Breast epithelium (tissue), 4 donors: ENCODE measurements around the gene FEM1C. TPM values are rescaled to one million over a fixed set of nuclear protein-coding genes. Genes with fewer than 3 reads are reported as not detected.

ENCODE experiments used
- DNase-seq, 2 donors: peaks; one replicate each; pipeline ENCODE4 v3.0.0-alpha.2; 2019; ENCODE audit warnings: low spot score in 2 of 2
- H3K27ac ChIP-seq, 2 donors: fragments of 200-600 bp; sonication (generic) in 1 of 2; one replicate each; pipeline ENCODE4 v1.5.1; 2016 to 2019; ENCODE audit warnings: mild to moderate bottlenecking in 1 of 2
- H3K27me3 ChIP-seq, 2 donors: fragments of 200-600 bp; sonication (generic) in 1 of 2; one replicate each; pipeline versions ENCODE4 v1.5.1 to v1.6.0; 2017 to 2019; ENCODE audit warnings: control low read depth in 1 of 2, mild to moderate bottlenecking in 1 of 2
- H3K36me3 ChIP-seq: fragments of 200-600 bp; one replicate; pipeline ENCODE4 v1.5.1; 2019
- H3K4me1 ChIP-seq, 2 donors: fragments of 200-600 bp; sonication (generic); one replicate each; pipeline ENCODE4 v1.5.1; 2016 to 2019; ENCODE audit warnings: control low read depth in 1 of 2
- H3K4me3 ChIP-seq, 3 donors: fragments of 200-600 bp; sonication (generic); 1 replicate in 2 of 3; 2 replicates in 1 of 3; pipeline ENCODE4 v1.5.1; 2016 to 2019; ENCODE audit warnings: mild to moderate bottlenecking in 3 of 3, moderate library complexity in 2 of 3
- H3K9me3 ChIP-seq, 2 donors: fragments of 200-600 bp; sonication (generic) in 1 of 2; one replicate each; pipeline ENCODE4 v1.5.1; 2016 to 2019; ENCODE audit warnings: control low read depth in 1 of 2
- POLR2A ChIP-seq: fragments of 450-650 bp; IDR thresholded peaks from one replicate; pipeline ENCODE4 v1.6.1; 2016; ENCODE audit warnings: antibody characterized with exemption, mild to moderate bottlenecking, moderate library complexity
- POLR2AphosphoS5 ChIP-seq, 3 donors: sonication (generic); formaldehyde crosslinking; IDR thresholded peaks; one replicate each; pipeline ENCODE4 v1.6.1; 2017; ENCODE audit warnings: antibody characterized with exemption in 3 of 3
- intact Hi-C: fragments of 100-400 bp; cut with DNase I; formaldehyde crosslinking; loops from one replicate; pipeline ENCODE4 v1.15.1; 2023; ENCODE audit warnings: low total_unique reads
- total RNA-seq, 3 donors: library from RNA; depleted of rRNA; stranded (reverse); fragments of >200 nt; gene quantifications; one replicate each; pipeline ENCODE4 v1.1.0, GENCODE V29; 2016
- TF ChIP-seq, protein P1 (sequence below), 3 donors: fragments of 450-650 bp; IDR thresholded peaks; one replicate each; pipeline ENCODE4 v1.5.1; 2016 to 2017; ENCODE audit warnings: antibody characterized with exemption in 3 of 3, mild to moderate bottlenecking in 3 of 3, moderate library complexity in 3 of 3

The FEM1C gene
- total RNA-seq, 3 donors from 2014 or later = 19.3 to 30.6 (median 23.7) TPM

GRCh38 chr5:115577741-115578140 lies 33.2 kb upstream of the FEM1C start:
- TF ChIP-seq POLR2A (no peak), POLR2AphosphoS5 (IDR thresholded peaks at IDR 0.05) (no peak)
- TF ChIP-seq, protein P1, sequence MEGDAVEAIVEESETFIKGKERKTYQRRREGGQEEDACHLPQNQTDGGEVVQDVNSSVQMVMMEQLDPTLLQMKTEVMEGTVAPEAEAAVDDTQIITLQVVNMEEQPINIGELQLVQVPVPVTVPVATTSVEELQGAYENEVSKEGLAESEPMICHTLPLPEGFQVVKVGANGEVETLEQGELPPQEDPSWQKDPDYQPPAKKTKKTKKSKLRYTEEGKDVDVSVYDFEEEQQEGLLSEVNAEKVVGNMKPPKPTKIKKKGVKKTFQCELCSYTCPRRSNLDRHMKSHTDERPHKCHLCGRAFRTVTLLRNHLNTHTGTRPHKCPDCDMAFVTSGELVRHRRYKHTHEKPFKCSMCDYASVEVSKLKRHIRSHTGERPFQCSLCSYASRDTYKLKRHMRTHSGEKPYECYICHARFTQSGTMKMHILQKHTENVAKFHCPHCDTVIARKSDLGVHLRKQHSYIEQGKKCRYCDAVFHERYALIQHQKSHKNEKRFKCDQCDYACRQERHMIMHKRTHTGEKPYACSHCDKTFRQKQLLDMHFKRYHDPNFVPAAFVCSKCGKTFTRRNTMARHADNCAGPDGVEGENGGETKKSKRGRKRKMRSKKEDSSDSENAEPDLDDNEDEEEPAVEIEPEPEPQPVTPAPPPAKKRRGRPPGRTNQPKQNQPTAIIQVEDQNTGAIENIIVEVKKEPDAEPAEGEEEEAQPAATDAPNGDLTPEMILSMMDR (IDR thresholded peaks at IDR 0.05) = no peak
- no peak for DNase-seq
- no peak overlapping the region for H3K27ac ChIP-seq
- no peaks in the 10 kb centered on the region for H3K4me1 ChIP-seq
- no peaks in the 10 kb centered on the region for H3K36me3 ChIP-seq
- no peak overlapping the region for H3K4me3 ChIP-seq
- no peaks in the 10 kb centered on the region for H3K27me3 ChIP-seq
- no peaks in the 10 kb centered on the region for H3K9me3 ChIP-seq
- intact Hi-C loops = no loop called here

DNA sequence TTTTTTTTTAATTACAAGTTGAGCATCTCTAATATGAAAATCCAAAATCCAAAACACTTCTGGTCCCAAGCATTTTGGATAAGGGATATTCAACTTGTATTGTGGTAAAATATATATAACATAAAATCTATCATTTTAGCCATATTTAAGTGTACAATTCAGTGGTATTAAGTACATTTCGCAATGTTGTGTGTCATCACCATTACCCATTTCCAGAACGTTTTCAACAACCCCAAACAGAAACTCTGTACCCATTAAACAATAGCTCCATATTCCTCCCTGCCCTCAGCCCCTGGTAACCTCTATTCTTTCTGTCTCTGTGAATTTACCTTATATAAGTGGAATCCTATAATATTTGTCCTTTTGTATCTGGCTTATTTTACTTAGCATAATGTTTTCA lies 32.8 kb upstream of the FEM1C start:
- H3K4me1 ChIP-seq = no peaks in the 10 kb centered on the region
- H3K36me3 ChIP-seq = no peaks in the 10 kb centered on the region
- no peaks in the 10 kb centered on the region for H3K27me3 ChIP-seq
- H3K9me3 ChIP-seq = no peaks in the 10 kb centered on the region
- intact Hi-C loops = no loop called here
- no peak for DNase-seq
- H3K27ac ChIP-seq = no peak overlapping the region
- TF ChIP-seq POLR2A (no peak), POLR2AphosphoS5 (IDR thresholded peaks at IDR 0.05) (no peak)
- TF ChIP-seq, protein P1 (IDR thresholded peaks at IDR 0.05) = no peak
- H3K4me3 ChIP-seq = no peak overlapping the region

DNA sequence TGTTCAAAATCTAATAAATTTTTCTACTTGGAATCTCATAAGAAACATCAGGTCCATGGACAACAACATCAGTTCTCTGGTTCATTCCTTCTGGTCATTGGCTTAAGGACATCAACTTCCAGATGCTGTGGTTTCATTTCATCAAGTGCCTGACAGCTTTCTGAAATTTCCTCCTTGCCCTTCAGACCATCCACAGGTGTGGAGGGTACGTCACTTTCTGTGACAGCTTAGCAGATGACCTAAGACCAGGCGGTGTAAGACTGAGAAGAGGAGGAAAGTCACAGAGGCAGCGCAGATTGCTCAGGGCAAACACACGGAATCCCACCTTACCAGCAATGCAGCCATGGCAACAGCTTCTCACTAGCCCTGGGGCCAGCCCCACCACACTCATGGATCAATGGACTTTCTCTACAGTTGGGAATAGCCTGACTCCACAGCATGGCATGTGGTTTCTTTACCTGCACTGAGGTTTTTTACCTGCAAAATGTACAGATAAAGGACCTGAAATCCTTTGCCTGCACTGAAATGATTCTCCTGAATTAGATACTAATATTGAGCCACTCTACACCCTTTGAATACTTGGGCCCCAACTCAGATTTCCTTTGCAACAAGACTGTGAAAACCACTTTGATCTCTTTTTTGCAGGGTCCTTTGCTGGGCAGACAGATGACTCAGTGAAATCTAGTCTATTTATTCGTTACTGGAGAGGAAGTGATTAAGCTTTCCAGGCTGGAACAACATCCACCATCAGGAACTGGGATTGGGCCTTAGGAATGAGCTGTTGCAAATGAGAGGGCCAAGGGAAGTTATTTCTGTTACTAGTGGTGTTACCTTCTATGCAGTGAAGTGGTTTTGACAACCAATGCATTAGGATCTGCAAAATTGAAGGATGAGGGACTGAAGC lies 30.8 kb upstream of the FEM1C start:
- Histone ChIP-seq H3K27me3 (no peaks in the 10 kb centered on the region), H3K4me1 (no peaks in the 10 kb centered on the region), H3K27ac (no peak overlapping the region), H3K4me3 (no peak overlapping the region), H3K9me3 (no peaks in the 10 kb centered on the region), H3K36me3 (no peaks in the 10 kb centered on the region)
- TF ChIP-seq POLR2A (no peak), POLR2AphosphoS5 (IDR thresholded peaks at IDR 0.05) (no peak)
- DNase-seq = no peak
- intact Hi-C loops = no loop called here

GRCh38 chr5:115573133-115573532 lies 28.6 kb upstream of the FEM1C start:
- intact Hi-C loops = loop anchor here (5.0 kb wide), 1 partner anchor 309 kb away; no protein-coding TSS in a partner anchor
- Histone ChIP-seq H3K36me3 (no peaks in the 10 kb centered on the region), H3K9me3 (no peaks in the 10 kb centered on the region), H3K4me1 (no peaks in the 10 kb centered on the region), H3K27ac (no peak overlapping the region), H3K27me3 (no peaks in the 10 kb centered on the region), H3K4me3 (no peak overlapping the region)
- TF ChIP-seq POLR2A (no peak), POLR2AphosphoS5 (IDR thresholded peaks at IDR 0.05) (no peak)
- TF ChIP-seq, protein P1 (IDR thresholded peaks at IDR 0.05) = no peak
- no peak for DNase-seq

DNA sequence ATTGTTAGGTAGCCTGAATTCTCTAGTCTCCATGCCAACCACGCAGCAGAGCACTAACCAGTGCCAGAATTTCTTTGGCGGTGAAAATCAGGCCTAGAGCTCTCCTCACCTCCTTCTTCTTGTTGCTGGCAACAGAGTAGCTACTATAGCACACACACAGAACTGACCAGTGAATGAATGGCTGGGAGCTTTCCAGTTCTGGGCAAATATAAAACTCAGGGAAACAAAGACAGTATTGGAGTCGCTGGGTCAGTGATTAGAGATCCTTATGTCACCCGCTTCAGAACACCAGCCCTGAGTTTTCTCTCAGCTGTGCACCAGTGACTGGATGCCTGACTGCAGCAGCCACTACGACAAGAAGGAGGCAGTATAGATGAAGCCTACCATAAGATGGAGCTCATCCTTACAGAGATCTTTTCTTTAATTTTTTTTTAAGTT lies 26.9 kb upstream of the FEM1C start:
- intact Hi-C loops = loop anchor here (5.0 kb wide), 1 partner anchor 311 kb away; no protein-coding TSS in a partner anchor
- H3K9me3 ChIP-seq = no peaks in the 10 kb centered on the region
- no peak overlapping the region for H3K4me3 ChIP-seq
- no peaks in the 10 kb centered on the region for H3K36me3 ChIP-seq
- H3K4me1 ChIP-seq = no peaks in the 10 kb centered on the region
- peak in 1 of 2 donors; percentile 69 for DNase-seq
- TF ChIP-seq, protein P1 (IDR thresholded peaks at IDR 0.05) = no peak
- TF ChIP-seq POLR2AphosphoS5 (IDR thresholded peaks at IDR 0.05) (no peak), POLR2A (no peak)
- H3K27ac ChIP-seq = peak overlapping the region; percentile 44 to 50
- H3K27me3 ChIP-seq = no peaks in the 10 kb centered on the region
